GM18873 (cell line): ENCODE data around the gene TUFT1.
"Not testable (repeated sequence)": the region's sequence is repeated elsewhere in the genome, so short reads cannot be mapped to it uniquely, and the experiment has no call there.

Experiments
- ATAC-seq: cut with Tn5 transposase; IDR thresholded peaks from one replicate; pipeline ENCODE4 v1.9.1; 2021; ENCODE audit warnings: mild to moderate bottlenecking, moderate library complexity, moderate number of reproducible peaks; ENCODE audit not compliant: unreplicated experiment, low FRiP score

Gene TUFT1

DNA sequence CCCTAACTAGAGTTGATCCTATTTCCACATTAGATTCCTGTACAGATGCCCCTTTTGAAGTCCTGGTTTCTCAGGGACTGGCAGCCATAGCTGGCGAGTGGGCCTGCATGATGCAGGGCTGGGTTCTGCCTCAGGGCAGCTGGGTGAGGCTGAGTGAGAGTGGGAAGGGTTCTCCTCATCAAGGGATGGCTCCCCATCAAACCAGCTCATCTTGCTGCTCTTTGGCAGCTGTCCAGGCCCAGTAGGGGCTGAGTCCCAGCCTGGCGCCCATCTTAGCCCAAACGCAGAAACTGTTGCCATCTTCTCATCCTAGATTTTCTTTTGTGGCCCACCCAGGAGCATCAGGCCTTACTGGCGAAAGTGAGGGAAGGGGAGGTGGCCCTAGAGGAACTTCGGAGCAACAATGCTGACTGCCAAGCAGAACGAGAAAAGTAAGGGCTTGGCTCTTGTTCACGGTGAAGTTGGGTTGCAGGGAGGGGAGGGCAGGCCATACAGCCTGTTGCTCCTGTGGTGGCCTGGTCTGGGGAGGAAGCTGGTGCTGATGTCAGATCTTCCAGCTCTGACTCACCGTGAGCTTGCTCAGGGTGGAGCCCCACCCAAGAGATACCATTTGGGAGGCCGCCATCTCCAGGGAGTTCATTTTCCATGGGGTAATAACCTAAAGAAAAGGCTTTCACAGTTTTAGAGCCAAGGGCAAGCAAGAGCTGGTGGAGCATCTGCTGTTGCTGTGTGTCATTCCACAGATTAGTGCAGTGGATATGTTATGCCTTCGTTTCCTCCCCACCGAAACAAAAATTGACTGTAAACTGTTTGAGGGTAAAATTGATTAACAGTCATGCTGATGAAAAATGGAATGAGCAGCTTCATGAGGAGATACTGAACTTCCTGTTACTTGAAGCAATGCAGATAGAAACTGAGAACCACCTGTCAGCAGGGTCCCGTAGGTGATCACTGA, 34.7 kb downstream of the TUFT1 start:
- ATAC-seq = no peak

DNA sequence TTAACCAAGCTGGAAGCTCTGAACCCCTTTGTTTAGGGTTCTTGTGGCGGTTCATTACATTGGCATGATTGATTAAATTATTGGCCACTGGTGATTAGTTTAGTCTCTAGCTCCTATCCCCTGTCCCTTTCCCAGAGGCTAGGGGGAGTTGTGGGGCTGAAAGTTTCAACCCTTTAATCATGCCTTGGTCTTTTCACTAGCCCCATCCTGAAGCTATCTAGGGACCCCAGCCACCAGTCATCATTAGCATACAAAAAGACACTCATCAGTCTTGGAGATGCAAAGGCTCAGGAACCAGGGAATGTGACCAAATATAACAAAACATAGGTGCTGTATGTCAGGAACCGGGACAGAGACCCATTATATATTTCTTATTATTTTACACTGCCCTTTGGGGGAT, 37.1 kb downstream of the TUFT1 start:
- no peak for ATAC-seq

DNA sequence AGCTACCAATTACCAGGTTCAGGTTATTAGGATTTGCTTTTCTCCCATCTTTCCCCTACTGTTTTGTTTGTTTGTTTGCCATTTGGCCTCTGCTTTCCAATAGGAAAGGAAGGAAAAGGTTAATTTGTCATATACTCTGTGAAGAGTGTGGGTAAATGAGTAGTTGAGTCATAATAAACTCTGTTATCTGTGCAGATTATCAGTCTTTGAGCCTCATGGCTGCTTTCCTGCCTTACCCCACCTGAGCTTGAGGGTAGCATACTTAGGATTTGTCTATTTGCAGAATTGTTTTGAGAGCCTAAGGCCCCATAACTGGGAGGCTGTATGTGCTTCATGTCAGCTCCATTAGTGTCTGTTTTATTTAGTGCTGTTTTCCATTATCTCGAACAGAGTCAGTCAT, 38.8 kb downstream of the TUFT1 start:
- no peak for ATAC-seq

DNA sequence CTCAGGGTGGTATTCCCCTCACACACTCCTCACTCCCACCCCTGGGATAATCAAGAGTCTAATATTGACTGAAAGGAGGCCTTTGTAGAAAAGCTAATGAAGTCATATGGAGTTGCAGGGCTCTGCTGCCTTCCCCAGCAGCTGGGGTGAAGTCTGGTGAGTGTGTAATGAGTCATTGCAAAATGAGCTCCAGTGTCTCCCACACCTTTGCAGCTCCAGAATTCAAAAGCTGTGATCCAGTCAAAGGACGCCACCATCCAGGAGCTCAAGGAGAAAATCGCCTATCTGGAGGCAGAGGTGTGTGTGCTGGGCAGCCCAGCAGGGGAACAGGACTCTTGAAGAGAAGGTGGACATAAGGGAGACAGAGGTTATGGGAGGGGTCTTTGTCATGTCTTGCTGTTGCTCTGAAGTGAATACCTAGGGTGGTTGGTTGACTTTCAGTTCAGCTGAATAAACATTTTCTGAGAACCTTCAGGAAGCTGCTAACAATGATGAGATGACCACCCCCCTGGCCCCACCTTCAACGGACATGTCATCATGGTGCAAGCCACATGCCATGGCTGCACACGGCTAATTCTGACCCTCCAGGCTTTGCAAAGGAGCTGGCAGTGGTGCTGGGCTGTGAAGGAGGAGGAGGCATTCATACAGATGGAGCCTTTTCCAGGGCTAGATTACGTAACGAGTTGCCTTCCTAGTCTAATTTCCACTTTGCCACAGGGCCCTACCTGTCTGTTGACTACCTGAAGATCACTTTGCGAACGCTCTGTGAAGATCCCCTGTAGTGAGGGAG, 39.5 kb downstream of the TUFT1 start:
- ATAC-seq = no peak

GRCh38 chr1:151581451-151581850, 41.3 kb downstream of the TUFT1 start:
- ATAC-seq = no peak

GRCh38 chr1:151581921-151582320, 41.8 kb downstream of the TUFT1 start:
- ATAC-seq = no peak

DNA sequence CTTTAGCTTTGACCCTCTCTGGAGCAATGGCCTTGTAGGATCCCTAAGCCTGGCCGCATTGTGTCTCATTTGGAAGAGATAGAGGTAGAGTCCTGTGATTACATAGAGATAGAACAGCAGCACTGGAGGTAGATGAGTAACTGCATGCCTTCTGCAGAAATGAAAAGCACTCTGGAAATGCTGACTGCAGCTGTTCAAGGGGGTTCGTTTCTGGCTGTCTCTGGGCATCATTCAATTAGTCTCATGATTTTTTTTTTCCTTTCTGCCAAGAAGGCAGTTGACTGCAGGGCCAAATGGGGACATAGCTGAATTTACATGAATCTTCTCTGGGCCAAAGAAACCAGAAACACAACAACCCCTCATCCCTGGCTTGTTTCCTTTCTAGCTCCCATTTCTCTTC, 43.7 kb downstream of the TUFT1 start:
- no peak for ATAC-seq

GRCh38 chr1:151584278-151584677, 44.2 kb downstream of the TUFT1 start:
- ATAC-seq = no peak

DNA sequence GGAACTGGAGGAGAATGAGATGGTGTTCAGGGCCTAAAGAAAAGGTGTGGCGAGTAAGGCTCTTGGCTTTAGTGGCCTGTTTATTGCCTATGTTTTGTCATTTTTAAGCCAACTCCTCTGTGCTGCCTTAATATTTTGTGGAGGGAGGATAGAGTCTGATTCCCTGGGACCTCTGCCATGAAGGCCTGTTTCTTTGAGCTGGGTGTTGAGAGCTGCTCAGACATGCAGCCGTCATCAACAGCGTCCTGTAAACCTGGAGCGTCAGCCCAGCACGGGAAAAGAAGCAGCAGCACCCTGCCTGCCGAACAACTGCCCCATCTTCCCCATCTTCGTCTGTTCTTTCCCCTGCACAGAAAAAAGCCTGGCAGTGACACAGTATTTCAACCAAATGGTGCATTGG, 44.7 kb downstream of the TUFT1 start:
- ATAC-seq = no peak

DNA sequence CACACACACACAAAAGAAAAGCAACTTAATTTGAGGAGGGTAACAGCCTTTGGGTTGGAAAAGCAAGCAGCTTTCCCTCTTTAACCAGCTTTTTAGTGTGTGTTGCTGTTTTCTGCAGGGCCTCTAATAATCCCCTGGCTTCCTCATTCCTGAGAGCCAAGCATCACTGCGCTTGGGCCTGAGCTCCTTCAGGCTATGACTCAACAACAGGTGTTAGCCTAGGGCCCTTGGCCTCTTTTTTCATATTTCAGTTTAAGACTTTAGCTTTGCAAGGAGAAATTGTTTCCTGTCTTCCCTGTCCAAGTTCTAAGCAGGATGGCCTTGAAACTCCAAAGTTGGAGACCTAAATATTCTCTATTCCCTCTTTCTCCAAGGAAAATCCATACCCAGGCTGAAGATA, 45.5 kb downstream of the TUFT1 start:
- ATAC-seq = no peak

- ATAC-seq = no peak
Observed at GRCh38 chr1:151590961-151591360, 50.9 kb downstream of the TUFT1 start.

DNA sequence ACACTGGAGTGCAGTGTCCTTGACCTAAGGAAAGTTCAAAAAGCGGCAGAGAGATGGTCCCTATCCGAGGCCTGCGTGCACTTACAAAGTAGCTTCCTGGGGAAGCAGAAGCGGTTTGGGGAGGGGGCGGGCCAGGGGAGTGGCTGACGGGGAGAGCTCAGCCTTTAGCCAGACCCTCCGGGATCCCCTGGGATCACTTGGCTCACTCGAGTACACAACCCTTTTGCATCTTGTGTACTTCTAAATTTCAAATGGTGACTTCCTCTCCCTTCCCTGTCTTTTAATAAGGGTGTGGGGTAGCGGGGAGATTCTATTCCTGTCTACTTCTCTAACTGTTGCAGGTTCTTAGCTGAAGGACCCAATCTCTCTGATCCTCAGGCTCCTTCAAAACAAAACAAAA, 53.6 kb downstream of the TUFT1 start:
- no peak for ATAC-seq

DNA sequence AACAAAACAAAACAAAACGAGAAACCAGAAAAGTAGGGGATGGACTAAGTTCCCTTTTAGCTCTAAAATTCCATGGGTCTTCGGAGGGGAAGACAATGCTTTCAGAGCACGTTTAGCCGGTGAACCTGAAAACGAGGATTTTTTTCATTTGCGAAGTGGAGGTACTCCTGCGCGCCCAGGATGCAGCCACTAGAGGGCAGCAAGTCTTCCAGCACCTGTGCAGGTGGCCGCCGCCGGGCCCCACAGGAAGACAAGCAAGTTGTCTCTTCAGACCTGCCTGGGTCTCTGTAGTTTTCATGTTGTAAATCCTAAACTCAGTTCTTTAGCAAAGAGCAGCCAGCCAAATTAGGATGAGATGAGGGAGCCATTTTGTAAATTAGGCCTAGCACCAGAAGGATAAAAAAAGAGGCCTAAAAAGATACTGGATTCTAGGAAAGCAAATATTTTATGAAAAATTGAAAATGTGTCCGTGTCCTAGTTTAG, 54.1 kb downstream of the TUFT1 start:
- ATAC-seq = no peak

GRCh38 chr1:151596166-151596953, 56.3 kb downstream of the TUFT1 start:
- no peak for ATAC-seq

DNA sequence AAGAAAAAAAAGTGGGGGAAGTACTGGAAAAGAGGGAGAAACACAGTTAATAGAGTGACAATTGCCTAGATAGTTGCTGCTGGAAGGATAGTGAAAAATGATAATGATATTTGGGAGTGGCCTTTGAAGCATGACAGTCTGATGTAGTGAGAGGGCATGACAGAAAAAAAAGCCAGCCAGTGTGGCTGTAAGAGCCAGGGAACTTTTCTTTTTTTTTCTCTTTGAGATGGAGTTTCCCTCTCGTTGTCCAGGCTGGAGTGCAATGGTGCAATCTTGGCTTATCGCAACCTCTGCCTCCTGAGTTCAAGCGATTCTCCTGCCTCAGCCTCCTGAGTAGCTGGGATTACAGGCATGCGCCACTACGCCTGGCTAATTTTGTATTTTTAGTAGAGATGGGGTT, 62.4 kb downstream of the TUFT1 start:
- ATAC-seq = not testable (repeated sequence)

- no peak for ATAC-seq
Observed at GRCh38 chr1:151604291-151604690, 64.2 kb downstream of the TUFT1 start.

DNA sequence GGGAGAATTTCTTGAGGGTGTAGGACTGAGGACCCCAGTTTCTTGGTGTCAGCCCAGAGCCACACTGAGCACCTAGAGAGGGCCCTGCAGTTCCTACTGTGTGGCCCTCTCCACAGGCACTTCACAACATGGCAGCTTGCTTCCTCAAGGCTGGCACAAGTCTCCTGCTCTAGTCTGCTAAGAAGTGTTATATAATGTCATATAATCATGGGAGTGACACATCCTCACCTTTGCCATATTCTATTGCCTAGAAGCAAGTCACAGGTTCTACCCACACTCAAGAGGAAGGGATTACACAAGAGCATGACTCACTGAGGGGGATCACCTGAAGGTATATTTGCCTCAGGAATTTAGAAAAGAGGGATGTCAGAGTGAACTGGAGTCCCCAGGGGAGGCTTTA, 66.3 kb downstream of the TUFT1 start:
- no peak for ATAC-seq

- no peak for ATAC-seq
Observed at GRCh38 chr1:151606857-151607256, 66.7 kb downstream of the TUFT1 start.

DNA sequence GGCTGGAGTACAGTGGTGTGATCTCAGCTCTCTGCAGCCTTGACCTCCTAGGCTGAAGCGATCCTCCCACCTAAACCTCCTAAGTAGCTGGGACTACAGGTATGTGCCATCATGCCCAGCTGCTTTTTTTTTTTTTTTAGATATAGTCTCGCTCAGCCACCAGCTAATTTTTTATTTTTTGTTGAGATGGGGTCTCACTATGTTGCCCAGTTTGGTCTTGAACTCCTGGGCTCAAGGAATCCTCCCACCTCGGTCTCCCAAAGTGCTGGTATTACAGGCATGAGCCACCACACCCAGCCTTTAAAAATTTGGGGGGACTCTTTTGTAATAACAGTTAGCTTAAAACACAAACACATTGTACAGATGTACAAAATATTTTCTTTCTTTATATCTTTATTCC, 70.0 kb downstream of the TUFT1 start:
- ATAC-seq = no peak

DNA sequence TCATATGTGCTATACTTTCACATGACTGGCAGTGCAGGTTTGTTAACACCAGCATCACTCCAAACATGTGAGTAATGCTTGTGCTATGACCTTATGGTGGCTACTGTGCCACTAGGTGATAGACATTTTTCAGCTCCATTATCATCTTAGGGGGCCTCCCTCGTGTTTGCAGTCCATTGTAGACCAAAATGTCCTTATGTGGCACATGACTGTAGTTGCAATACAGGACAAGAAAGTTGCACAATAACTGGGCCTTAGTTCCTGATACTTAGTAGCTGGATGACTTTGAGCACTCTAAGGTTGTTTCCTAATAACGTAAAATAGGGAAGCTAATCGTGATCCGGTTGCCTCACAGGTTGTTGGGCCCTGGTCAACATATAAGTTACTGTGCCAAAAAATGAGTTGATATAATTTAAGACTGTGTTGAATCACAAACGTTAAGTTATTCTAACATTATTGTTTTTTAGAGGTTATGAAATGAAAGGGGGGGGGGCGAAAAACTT, 71.2 kb downstream of the TUFT1 start:
- ATAC-seq = no peak
